CD8-positive, alpha-beta memory T cell (primary cell): ENCODE results near the gene PBX3. TPM values are rescaled to one million over a fixed set of nuclear protein-coding genes. Genes with fewer than 3 reads are reported as not detected.
A peak's percentile ranks its signal among the peaks of the same experiment; 100 is the strongest.

Experiments
- CTCF ChIA-PET: fragments of 350-600 bp; sonication (Branson Sonifier 250); formaldehyde crosslinking; loops from one replicate; lab custom pipeline; 2021; ENCODE audit warnings: antibody characterized with exemption; lab: Charles Lee
- POLR2A ChIA-PET: fragments of 350-600 bp; sonication (Branson Sonifier 250); formaldehyde crosslinking; loops from one replicate; lab custom pipeline; 2021; ENCODE audit warnings: antibody characterized with exemption; lab: Charles Lee
- DNase-seq, 5 donors: peaks; one replicate each; pipeline versions ENCODE4 v3.0.0 to v3.0.0-alpha.2; 2020 to 2022; ENCODE audit warnings: mixed read lengths in 1 of 5
- H3K27ac ChIP-seq: one replicate; pipeline ENCODE4 v1.7.0; 2013; ENCODE audit warnings: low read depth, mild to moderate bottlenecking, low read length, moderate library complexity
- H3K27me3 ChIP-seq: 2 replicates; pipeline ENCODE4 v1.7.0; 2013; ENCODE audit warnings: low read length, mild to moderate bottlenecking; ENCODE audit not compliant: insufficient read depth, poor library complexity, severe bottlenecking
- H3K36me3 ChIP-seq: 2 replicates; pipeline ENCODE4 v1.7.0; 2013; ENCODE audit warnings: mild to moderate bottlenecking, low read length, moderate library complexity; ENCODE audit not compliant: insufficient read depth
- H3K4me1 ChIP-seq: 2 replicates; pipeline ENCODE4 v1.7.0; 2013; ENCODE audit warnings: mild to moderate bottlenecking, low read length, moderate library complexity; ENCODE audit not compliant: insufficient read depth
- H3K4me3 ChIP-seq: 2 replicates; pipeline ENCODE4 v1.7.0; 2013; ENCODE audit warnings: mild to moderate bottlenecking, low read length
- H3K9me3 ChIP-seq: 2 replicates; pipeline ENCODE4 v1.7.0; 2013; ENCODE audit warnings: mild to moderate bottlenecking, low read length
- H3K27ac Mint-ChIP-seq, 8 donors: one replicate each; pipeline ENCODE4 v1.8.0; 2020 to 2021; ENCODE audit warnings: mixed read lengths in 8 of 8, mild to moderate bottlenecking in 6 of 8, inconsistent platforms in 3 of 8, moderate library complexity in 3 of 8
- H3K27me3 Mint-ChIP-seq, 2 donors: one replicate each; pipeline ENCODE4 v1.8.0; 2020 to 2021; ENCODE audit warnings: mixed read lengths in 2 of 2, mild to moderate bottlenecking in 1 of 2, moderate library complexity in 1 of 2
- H3K36me3 Mint-ChIP-seq, 3 donors: one replicate each; pipeline ENCODE4 v1.8.0; 2020 to 2021; ENCODE audit warnings: mixed read lengths in 3 of 3, inconsistent platforms in 1 of 3, mild to moderate bottlenecking in 1 of 3
- H3K4me1 Mint-ChIP-seq, 3 donors: one replicate each; pipeline ENCODE4 v1.8.0; 2020 to 2021; ENCODE audit warnings: mixed read lengths in 3 of 3, inconsistent platforms in 1 of 3, mild to moderate bottlenecking in 1 of 3
- H3K4me3 Mint-ChIP-seq, 7 donors: one replicate each; pipeline ENCODE4 v1.8.0; 2020 to 2021; ENCODE audit warnings: mixed read lengths in 7 of 7, mild to moderate bottlenecking in 6 of 7, moderate library complexity in 4 of 7, inconsistent platforms in 2 of 7
- H3K9me3 Mint-ChIP-seq, 5 donors: one replicate each; pipeline ENCODE4 v1.8.0; 2020 to 2022; ENCODE audit warnings: mixed read lengths in 5 of 5, mild to moderate bottlenecking in 3 of 5, moderate library complexity in 2 of 5, inconsistent platforms in 1 of 5
- polyA plus RNA-seq: library from polyadenylated mRNA; unstranded; fragments of 300-500 nt; fragmentation: Illumina TruSeq; gene quantifications from one replicate; pipeline ENCODE4 v1.2.3, GENCODE V29; 2021
- total RNA-seq, 2 experiments: library from RNA; stranded (reverse); gene quantifications; one replicate each; pipeline ENCODE4 v1.2.3, GENCODE V29; 2021

The PBX3 gene
- total and polyA plus RNA-seq, 3 experiments from 2014 or later = 4.6 to 13.4 (median 12.8) TPM

DNA sequence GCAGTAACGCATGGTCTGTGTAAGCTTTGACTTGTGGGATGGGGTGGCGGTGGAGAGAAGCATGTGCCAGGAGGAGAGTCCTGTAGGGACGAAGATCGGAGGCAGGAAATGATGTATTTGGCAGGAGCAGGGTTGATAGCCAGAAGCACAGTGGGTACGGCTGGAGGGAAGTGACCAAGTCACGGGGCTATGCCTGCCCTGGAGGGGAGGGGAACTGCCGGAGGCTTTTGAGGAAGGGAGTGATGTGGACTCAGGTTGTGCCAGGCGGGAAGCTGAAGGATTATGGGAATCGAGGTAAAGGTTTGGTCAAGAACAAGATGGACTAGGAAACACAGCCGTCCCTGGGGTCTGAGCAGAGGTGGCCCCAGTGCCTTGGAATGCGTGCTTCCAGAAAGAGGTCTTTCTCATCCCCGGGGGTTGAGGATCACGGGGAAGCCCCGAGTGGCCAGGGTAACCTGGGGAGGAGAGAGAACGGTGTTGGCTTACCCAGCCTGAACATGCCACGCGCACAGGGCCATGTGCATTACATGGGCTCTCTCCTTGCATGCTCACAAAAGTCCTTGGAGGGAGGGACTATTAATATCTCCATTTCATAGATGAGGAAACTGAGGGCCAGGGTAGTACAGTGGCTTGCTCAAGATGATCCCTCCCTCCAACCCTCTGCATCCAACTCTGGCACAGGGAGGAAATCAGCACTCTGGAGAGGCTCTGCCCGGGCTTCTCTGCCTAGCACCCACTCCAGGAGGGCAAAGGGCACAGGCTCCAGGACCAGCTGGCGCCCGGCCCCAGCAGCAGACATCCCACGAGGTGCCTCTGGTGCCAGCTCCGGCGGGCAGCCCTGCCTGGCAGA lies 253.8 kb downstream of the PBX3 start:
- Mint-ChIP-seq H3K27me3 (peaks cover 1 to 8% of the 10 kb centered on the region in 2 donors), H3K9me3 (no peaks in the 10 kb centered on the region), H3K4me1 (no peaks in the 10 kb centered on the region), H3K27ac (no peak overlapping the region), H3K36me3 (no peaks in the 10 kb centered on the region), H3K4me3 (no peak overlapping the region)
- H3K4me3 ChIP-seq = no peak overlapping the region
- no peaks in the 10 kb centered on the region for H3K4me1 ChIP-seq
- no peaks in the 10 kb centered on the region for H3K9me3 ChIP-seq
- ChIA-PET POLR2A (no interaction called here), CTCF (no interaction called here)
- H3K36me3 ChIP-seq = no peaks in the 10 kb centered on the region
- DNase-seq = no peak
- no peaks in the 10 kb centered on the region for H3K27me3 ChIP-seq
- no peak overlapping the region for H3K27ac ChIP-seq

DNA sequence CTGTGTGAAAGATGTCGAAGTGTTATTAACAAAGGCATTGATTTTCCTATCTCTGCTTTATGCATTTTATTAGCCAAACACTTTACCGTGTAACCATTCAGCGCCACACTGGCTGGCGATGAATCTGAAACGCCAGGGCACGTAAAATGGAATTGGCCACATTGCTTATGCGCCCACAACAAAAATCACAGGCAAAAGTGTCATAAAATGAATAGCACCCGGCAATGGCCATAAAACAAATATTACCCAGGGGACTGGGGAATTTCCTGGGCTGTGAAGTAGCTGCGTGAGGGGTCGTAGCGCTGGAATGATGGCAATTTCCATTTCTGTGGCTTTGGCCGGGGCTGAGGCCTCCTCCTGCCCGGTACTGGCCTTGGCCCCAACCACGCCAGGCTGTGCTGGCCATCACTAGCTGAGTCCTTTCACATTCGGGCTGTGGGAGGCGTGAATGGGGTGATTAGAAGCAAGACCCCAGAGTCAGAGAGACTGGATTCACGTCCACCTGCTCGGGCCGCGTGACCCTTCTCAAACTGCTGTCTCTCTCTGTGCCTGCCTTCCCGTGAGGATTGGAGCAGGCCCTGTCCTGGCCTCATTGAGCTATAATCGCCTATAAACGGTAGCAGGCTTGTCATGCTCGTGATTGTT lies 254.5 kb downstream of the PBX3 start:
- Histone ChIP-seq H3K27me3 (no peaks in the 10 kb centered on the region), H3K9me3 (no peaks in the 10 kb centered on the region), H3K4me3 (no peak overlapping the region), H3K36me3 (no peaks in the 10 kb centered on the region), H3K4me1 (no peaks in the 10 kb centered on the region), H3K27ac (no peak overlapping the region)
- Mint-ChIP-seq H3K4me3 (no peak overlapping the region), H3K27ac (no peak overlapping the region), H3K27me3 (peaks cover 1 to 6% of the 10 kb centered on the region in 2 donors), H3K36me3 (no peaks in the 10 kb centered on the region), H3K4me1 (no peaks in the 10 kb centered on the region), H3K9me3 (no peaks in the 10 kb centered on the region)
- POLR2A ChIA-PET = no interaction called here
- DNase-seq = no peak
- CTCF ChIA-PET = no interaction called here

DNA sequence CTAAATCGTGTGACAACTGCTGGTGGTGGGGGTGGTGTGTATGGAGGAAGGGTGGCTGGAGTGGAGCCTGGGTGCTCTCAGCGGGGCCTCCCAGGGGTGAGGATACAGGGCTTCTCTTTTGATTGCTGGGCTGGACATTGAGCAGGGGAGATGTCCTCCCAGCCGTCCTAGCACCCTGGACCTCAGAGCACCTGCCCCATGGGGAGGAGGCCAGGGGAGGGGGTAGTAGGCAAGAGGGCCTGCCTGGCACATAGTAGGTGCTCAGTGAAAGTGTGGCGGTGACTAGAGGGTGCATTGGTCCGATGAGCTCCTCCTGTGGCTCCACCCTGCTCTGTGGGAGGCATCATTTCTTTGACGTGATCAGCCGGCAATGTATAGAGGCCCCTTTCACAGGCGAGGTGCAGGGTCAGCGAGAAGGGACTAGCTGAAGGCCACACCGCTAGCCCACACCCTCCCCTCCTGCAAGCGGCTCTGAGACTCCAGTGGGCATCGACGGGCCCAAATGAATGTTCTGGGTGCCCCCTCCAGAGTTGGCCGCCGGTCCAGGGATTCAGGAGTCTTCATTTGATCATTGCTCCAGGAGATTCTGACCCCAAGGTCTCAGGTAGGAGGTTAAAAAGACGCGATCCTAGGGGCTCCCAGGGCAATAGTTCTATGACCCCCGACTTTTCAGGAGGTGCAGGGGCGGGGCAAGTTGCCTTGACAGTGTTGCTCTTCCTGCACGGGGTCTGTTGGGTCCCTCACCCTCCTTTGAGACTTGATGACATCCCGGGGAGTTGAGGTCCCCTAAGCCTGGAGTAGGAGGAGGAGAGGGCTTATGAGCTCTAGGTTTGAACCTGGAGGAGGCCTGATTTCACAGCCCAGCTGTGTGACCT lies 255.5 kb downstream of the PBX3 start:
- DNase-seq = no peak
- peaks cover 0 to 8% (median 1%) of the 10 kb centered on the region in 5 donors for H3K9me3 Mint-ChIP-seq
- no peaks in the 10 kb centered on the region for H3K4me1 ChIP-seq
- H3K4me3 ChIP-seq = no peak overlapping the region
- ChIA-PET CTCF (no interaction called here), POLR2A (no interaction called here)
- no peak overlapping the region for H3K27ac ChIP-seq
- H3K27ac Mint-ChIP-seq = peak overlapping the region in 2 of 8 donors; percentile 29 to 46
- H3K9me3 ChIP-seq = no peaks in the 10 kb centered on the region
- no peaks in the 10 kb centered on the region for H3K36me3 ChIP-seq
- no peaks in the 10 kb centered on the region for H3K4me1 Mint-ChIP-seq
- H3K36me3 Mint-ChIP-seq = peaks cover 0 to 5% (median 0%) of the 10 kb centered on the region in 3 donors
- no peaks in the 10 kb centered on the region for H3K27me3 ChIP-seq
- H3K27me3 Mint-ChIP-seq = peaks cover 8% of the 10 kb centered on the region in 2 donors
- H3K4me3 Mint-ChIP-seq = no peak overlapping the region

DNA sequence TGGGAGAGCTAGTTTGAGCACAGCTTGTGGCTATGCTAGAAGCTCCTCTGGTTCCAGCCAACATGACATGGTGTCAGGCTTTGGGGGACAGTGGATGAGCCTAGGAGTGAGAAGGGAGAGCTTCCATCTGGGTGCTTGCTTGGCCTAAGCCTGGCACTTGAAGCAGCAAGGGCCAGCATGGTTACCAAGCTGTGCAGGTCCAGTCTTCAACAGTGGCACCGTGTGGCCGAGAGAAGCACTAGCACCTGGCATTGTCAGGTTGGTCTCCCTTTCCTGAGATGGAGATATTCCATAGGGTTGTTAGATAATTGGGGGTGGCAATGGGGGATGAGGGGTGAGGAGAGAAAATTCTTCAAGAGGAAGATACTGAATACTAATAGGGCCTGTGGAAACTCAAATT lies 261.9 kb downstream of the PBX3 start:
- H3K4me1 Mint-ChIP-seq = no peaks in the 10 kb centered on the region
- no peak overlapping the region for H3K4me3 ChIP-seq
- CTCF ChIA-PET = no interaction called here
- H3K27ac ChIP-seq = no peak overlapping the region
- H3K27me3 Mint-ChIP-seq = peaks cover 20 to 21% of the 10 kb centered on the region in 2 donors
- no peak overlapping the region for H3K27ac Mint-ChIP-seq
- POLR2A ChIA-PET = no interaction called here
- DNase-seq = no peak
- peaks cover 0 to 13% (median 0%) of the 10 kb centered on the region in 3 donors for H3K36me3 Mint-ChIP-seq
- H3K27me3 ChIP-seq = no peaks in the 10 kb centered on the region
- peaks cover 11% of the 10 kb centered on the region for H3K9me3 ChIP-seq
- no peak overlapping the region for H3K4me3 Mint-ChIP-seq
- H3K4me1 ChIP-seq = no peaks in the 10 kb centered on the region
- H3K36me3 ChIP-seq = no peaks in the 10 kb centered on the region
- peaks cover 5 to 40% (median 26%) of the 10 kb centered on the region in 5 donors for H3K9me3 Mint-ChIP-seq

DNA sequence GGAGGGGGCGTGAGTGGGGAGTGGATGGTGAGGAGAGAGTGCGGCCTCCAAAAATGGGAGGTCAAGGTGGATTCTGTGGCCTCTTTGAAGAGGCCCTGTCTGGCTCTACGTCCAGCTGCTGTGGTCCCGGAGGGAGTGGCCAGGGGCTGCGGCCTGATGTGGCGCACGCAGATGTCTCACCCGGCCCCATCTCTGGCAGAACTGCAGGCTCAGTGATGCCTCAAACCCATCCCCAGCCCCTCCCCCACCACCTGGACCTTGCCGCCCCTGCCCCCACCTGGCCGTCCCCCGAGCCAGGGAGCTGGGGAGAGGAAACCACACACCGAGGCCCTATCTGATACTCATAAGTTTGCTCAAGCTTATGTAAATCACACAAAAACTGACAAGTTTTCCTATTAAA lies 267.6 kb downstream of the PBX3 start:
- Mint-ChIP-seq H3K36me3 (no peaks in the 10 kb centered on the region), H3K27ac (no peak overlapping the region), H3K4me3 (no peak overlapping the region), H3K27me3 (peaks cover 8 to 18% of the 10 kb centered on the region in 2 donors), H3K4me1 (no peaks in the 10 kb centered on the region), H3K9me3 (peaks cover 0 to 12% (median 6%) of the 10 kb centered on the region in 5 donors)
- ChIA-PET CTCF (no interaction called here), POLR2A (no interaction called here)
- no peaks in the 10 kb centered on the region for H3K9me3 ChIP-seq
- H3K36me3 ChIP-seq = no peaks in the 10 kb centered on the region
- H3K27ac ChIP-seq = no peak overlapping the region
- no peaks in the 10 kb centered on the region for H3K4me1 ChIP-seq
- H3K4me3 ChIP-seq = no peak overlapping the region
- H3K27me3 ChIP-seq = no peaks in the 10 kb centered on the region
- no peak for DNase-seq

DNA sequence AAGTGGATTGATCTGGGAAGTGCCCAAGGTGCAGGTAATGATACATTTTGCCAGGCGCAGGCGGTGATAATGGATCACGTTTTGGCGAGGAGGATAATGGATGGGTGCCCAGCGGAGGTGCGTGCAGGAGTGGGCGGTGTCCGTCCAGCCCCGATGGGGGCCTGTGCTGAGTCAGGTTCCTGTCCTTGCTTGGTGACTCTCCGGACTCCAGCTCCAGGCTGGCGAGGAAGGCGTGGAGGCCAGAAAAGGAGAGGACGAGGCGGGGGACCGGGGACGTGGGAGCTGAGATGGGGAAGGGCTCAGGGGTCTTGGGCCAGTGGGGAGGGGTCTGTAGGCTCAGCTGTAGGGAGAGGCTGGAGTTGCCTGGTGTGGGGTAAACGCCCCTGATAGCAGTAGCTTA lies 268.3 kb downstream of the PBX3 start:
- Histone ChIP-seq H3K4me1 (no peaks in the 10 kb centered on the region), H3K27ac (no peak overlapping the region), H3K27me3 (no peaks in the 10 kb centered on the region), H3K36me3 (no peaks in the 10 kb centered on the region), H3K4me3 (no peak overlapping the region), H3K9me3 (no peaks in the 10 kb centered on the region)
- H3K27me3 Mint-ChIP-seq = peaks cover 5 to 18% of the 10 kb centered on the region in 2 donors
- H3K4me1 Mint-ChIP-seq = no peaks in the 10 kb centered on the region
- H3K4me3 Mint-ChIP-seq = no peak overlapping the region
- POLR2A ChIA-PET = no interaction called here
- no peak for DNase-seq
- CTCF ChIA-PET = no interaction called here
- H3K9me3 Mint-ChIP-seq = peaks cover 0 to 6% (median 0%) of the 10 kb centered on the region in 5 donors
- no peaks in the 10 kb centered on the region for H3K36me3 Mint-ChIP-seq
- no peak overlapping the region for H3K27ac Mint-ChIP-seq

DNA sequence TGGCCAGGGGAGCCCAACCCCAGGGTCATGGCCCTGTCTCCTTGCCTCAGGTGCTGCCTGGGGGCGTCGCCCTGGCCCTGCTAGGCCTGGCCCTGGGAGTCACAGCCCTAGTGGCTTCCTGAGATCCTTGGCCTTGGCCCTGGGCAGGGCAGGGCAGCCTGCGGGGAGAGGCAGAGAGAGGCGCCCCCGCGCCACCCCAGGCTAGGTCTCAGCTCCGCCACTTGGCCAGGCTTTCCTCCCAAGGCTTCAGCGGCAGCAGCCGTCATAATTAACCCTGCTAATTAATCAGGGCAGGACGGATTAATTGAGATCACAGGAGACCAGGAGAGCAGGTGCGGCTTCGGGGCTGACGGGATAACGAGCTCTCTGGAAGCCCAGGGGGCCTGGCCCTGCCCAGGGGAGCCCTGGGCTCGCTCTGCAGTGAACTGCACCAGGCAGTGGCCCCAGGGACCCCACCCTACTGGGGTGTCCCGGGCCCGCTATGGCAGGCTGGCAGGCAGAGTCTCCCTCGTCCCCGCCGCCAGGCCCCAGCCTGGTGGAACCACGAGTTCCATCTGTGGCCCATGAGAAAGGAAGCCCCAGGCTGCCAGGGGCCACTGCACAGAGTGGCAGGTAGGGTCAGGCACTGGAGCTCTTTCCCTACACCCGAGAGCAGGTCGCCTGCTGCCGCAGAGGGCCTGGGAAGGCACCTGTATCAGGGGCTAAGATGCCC lies 269.6 kb downstream of the PBX3 start:
- Mint-ChIP-seq H3K27ac (no peak overlapping the region), H3K9me3 (no peaks in the 10 kb centered on the region), H3K4me1 (no peaks in the 10 kb centered on the region), H3K36me3 (no peaks in the 10 kb centered on the region), H3K4me3 (no peak overlapping the region), H3K27me3 (peaks cover under 1 to 21% of the 10 kb centered on the region in 2 donors)
- ChIA-PET POLR2A (no interaction called here), CTCF (interaction anchor here (0.6 kb wide), 1 partner anchor 110 kb away, joined by 3 read pairs; no protein-coding TSS in a partner anchor)
- Histone ChIP-seq H3K27me3 (no peaks in the 10 kb centered on the region), H3K4me1 (no peaks in the 10 kb centered on the region), H3K27ac (no peak overlapping the region), H3K36me3 (no peaks in the 10 kb centered on the region), H3K9me3 (no peaks in the 10 kb centered on the region), H3K4me3 (no peak overlapping the region)
- no peak for DNase-seq
